Globus pallidus (tissue), 1 donor: ENCODE results near the gene PALMD.

Experiments
- DNase-seq: peaks from one replicate; pipeline ENCODE4 v3.0.0-alpha.2; 2015; ENCODE audit warnings: low spot score

The PALMD gene

GRCh38 chr1:99645699-99646531, at the start of gene PALMD:
Gene PALMD (plus strand): TSS chr1:99646113. CDS start chr1:99646318, 205 bp downstream.
- peak; percentile 5 for DNase-seq

GRCh38 chr1:99598738-99599411, 47.0 kb upstream of the PALMD start:
- no peak for DNase-seq

GRCh38 chr1:99599678-99600175, 46.2 kb upstream of the PALMD start:
- no peak for DNase-seq

- DNase-seq = no peak
Measured at GRCh38 chr1:99600782-99601181, 45.1 kb upstream of the PALMD start.

GRCh38 chr1:99601208-99601607, 44.7 kb upstream of the PALMD start:
- no peak for DNase-seq

- DNase-seq = no peak
Measured at GRCh38 chr1:99601709-99602403, 44.1 kb upstream of the PALMD start.

GRCh38 chr1:99602404-99602969, 43.4 kb upstream of the PALMD start:
- no peak for DNase-seq

- no peak for DNase-seq
Measured at GRCh38 chr1:99603699-99604560, 42.0 kb upstream of the PALMD start.

- DNase-seq = no peak
Measured at GRCh38 chr1:99606306-99606705, 39.6 kb upstream of the PALMD start.

GRCh38 chr1:99607590-99607989, 38.3 kb upstream of the PALMD start:
- DNase-seq = no peak

- no peak for DNase-seq
Measured at GRCh38 chr1:99608058-99608457, 37.9 kb upstream of the PALMD start.

- DNase-seq = no peak
Measured at GRCh38 chr1:99613716-99614115, 32.2 kb upstream of the PALMD start.

GRCh38 chr1:99614728-99615127, 31.2 kb upstream of the PALMD start:
- DNase-seq = no peak

- no peak for DNase-seq
Measured at GRCh38 chr1:99619583-99619982, 26.3 kb upstream of the PALMD start.

- no peak for DNase-seq
Measured at GRCh38 chr1:99621340-99621901, 24.5 kb upstream of the PALMD start.

GRCh38 chr1:99622702-99623347, 23.1 kb upstream of the PALMD start:
- no peak for DNase-seq

- DNase-seq = no peak
Measured at GRCh38 chr1:99623554-99623953, 22.4 kb upstream of the PALMD start.

- DNase-seq = no peak
Measured at GRCh38 chr1:99627615-99628014, 18.3 kb upstream of the PALMD start.

GRCh38 chr1:99629164-99629563, 16.7 kb upstream of the PALMD start:
- DNase-seq = no peak

GRCh38 chr1:99634971-99635624, 10.8 kb upstream of the PALMD start:
- DNase-seq = no peak
